GM18526 (cell line): ENCODE results near the gene PLD4.

Experiments
- POLR2A ChIP-seq: IDR thresholded peaks from 3 replicates; pipeline ENCODE4 v1.6.1; 2011; ENCODE audit not compliant: insufficient read length; ENCODE audit errors: extremely low read depth

Gene PLD4

GRCh38 chr14:104894331-104895206, 30.1 kb upstream of the PLD4 start:
- no peak for TF ChIP-seq POLR2A

- TF ChIP-seq POLR2A = no peak
Observed at GRCh38 chr14:104895207-104895785, 29.4 kb upstream of the PLD4 start.

- no peak for TF ChIP-seq POLR2A
Observed at GRCh38 chr14:104895786-104896661, 28.7 kb upstream of the PLD4 start.

- no peak for TF ChIP-seq POLR2A
Observed at GRCh38 chr14:104897330-104898194, 27.1 kb upstream of the PLD4 start.

- no peak for TF ChIP-seq POLR2A
Observed at GRCh38 chr14:104898195-104898558, 26.5 kb upstream of the PLD4 start.

- TF ChIP-seq POLR2A = no peak
Observed at GRCh38 chr14:104898870-104899510, 25.7 kb upstream of the PLD4 start.

GRCh38 chr14:104899781-104900180, 24.9 kb upstream of the PLD4 start:
- TF ChIP-seq POLR2A = no peak

- TF ChIP-seq POLR2A = no peak
Observed at GRCh38 chr14:104900639-104901512, 23.8 kb upstream of the PLD4 start.

- no peak for TF ChIP-seq POLR2A
Observed at GRCh38 chr14:104903990-104904389, 20.7 kb upstream of the PLD4 start.

GRCh38 chr14:104908303-104908702, 16.4 kb upstream of the PLD4 start:
- no peak for TF ChIP-seq POLR2A

- TF ChIP-seq POLR2A = no peak
Observed at GRCh38 chr14:104912053-104912452, 12.6 kb upstream of the PLD4 start.

- no peak for TF ChIP-seq POLR2A
Observed at GRCh38 chr14:104913435-104913834, 11.2 kb upstream of the PLD4 start.

GRCh38 chr14:104917116-104917515, 7.6 kb upstream of the PLD4 start:
- no peak for TF ChIP-seq POLR2A
